Raji (cell line): Measurements from ENCODE around the gene ARIH2.

ENCODE experiments used
- POLR2A ChIP-seq: IDR thresholded peaks from 2 replicates; pipeline ENCODE4 v1.6.1; 2011; ENCODE audit warnings: low read depth, low read length, control low read depth; ENCODE audit not compliant: insufficient read depth

Gene ARIH2

GRCh38 chr3:49017229-49017970 lies 98.8 kb downstream of the ARIH2 start:
- TF ChIP-seq POLR2A = no peak

DNA sequence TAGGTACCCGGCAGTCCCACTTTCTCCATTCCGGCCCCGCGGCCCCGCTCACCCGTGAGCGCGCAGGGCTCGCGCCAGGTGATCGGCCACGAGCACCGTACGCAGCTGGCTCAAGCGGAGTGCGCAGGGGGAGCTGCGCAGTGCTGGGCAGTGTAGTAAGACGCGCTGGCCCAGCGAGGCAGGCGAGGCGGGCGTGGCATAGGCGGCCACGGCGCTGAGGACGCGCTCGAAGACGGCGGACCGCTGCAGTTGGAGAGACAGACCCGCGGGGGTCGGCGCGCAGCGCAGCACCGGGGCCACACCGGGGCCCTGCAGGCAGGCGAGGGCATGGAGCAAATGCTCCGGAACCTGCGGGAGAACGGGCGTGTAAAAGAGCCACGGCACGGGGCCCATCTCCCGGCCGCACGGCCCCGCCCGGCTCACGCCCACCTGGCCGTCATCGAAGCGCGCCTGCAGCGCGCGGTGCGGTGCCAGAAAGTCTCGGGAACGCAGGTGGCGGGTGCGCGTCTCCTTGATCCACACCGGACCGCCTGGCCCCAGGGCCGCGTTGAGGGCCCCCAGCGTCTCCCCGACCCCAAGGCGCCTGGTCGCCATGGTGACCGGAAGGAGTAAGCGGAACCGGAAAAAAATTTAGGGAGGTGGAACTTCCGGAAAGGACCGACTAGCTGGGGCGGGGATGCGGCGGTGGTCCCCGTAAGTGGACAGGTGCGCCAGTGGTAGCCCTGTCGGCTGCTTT lies 99.5 kb downstream of the ARIH2 start, which contains the start of gene DALRD3:
Gene DALRD3 (minus strand): TSS at position 610 of the 736 bp plus-strand sequence. CDS start 16 bp downstream, at position 594.
- peak; percentile 88 for TF ChIP-seq POLR2A

DNA sequence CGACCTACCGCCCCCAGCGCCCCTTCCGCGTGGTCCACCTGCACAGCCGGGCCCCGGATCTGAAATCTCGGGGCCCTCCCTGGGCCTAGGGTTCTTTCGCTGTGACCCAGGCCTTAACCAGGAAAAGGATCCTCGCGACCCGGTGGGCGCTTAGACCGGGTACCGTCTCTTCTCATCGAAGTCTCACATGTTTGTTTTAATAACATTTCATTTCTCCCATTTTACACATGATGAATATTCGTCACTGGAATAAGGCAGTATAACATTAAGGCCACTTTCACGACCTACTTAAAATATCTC lies 100.0 kb downstream of the ARIH2 start:
- TF ChIP-seq POLR2A = no peak

DNA sequence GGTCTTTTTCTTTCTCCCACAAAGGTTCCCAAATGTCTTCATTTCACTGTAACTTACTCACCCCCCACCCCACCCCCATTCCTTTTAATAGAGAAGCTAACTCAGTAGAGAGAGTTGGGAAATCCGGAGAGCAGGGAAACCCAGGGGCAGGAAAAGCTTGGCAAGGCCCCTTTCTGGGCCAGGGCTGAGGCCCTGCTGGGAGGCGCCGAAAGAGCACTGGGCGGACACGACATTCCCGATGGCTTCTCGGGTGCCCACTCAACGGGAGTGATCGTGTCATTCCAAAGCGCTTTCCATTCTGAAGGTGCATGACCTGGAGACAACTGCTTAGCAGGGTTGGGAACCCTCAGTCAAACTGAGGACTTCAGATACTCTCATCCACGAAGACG lies 101.3 kb downstream of the ARIH2 start:
- no peak for TF ChIP-seq POLR2A

GRCh38 chr3:49020330-49021212 lies 101.9 kb downstream of the ARIH2 start:
- 0 out of 2 replicates have a peak, but pooled peaks have one; percentile 31 for TF ChIP-seq POLR2A

DNA sequence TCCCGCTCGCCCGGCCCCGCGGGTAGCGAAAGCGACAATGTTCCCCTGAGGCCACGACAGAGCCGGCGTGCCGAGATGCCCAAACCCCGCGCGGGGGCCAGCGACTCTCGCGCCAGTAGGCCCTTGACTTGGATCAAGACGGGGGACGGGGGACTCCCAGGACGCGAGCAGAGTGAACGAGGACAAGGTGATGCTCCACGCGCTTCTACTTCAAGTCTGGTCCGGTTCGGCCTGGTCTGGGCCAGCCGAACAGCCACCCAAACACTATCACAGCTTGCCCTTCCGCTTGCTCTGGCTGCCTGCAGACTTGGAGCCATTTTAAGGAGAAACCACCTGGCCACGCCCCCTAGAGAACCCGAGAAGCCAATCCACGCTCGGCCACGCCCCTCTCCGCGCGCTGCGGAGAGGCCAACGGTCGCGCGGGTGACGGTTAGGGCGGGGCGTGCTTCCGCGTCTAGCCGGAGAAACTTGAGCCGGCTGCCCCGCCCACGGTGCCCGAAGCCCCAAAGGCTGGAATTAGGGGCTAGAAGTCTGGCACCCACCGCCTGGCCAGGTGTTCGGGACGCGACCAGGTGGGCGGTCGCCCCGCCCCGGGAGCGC lies 102.7 kb downstream of the ARIH2 start:
- peak; percentile 100 for TF ChIP-seq POLR2A

GRCh38 chr3:49021813-49022687 lies 103.4 kb downstream of the ARIH2 start, which contains the start of gene NDUFAF3:
NDUFAF3 (plus strand) TSS chr3:49022121; CDS start chr3:49022145, 24 bp downstream.
- peak; percentile 98 for TF ChIP-seq POLR2A

DNA sequence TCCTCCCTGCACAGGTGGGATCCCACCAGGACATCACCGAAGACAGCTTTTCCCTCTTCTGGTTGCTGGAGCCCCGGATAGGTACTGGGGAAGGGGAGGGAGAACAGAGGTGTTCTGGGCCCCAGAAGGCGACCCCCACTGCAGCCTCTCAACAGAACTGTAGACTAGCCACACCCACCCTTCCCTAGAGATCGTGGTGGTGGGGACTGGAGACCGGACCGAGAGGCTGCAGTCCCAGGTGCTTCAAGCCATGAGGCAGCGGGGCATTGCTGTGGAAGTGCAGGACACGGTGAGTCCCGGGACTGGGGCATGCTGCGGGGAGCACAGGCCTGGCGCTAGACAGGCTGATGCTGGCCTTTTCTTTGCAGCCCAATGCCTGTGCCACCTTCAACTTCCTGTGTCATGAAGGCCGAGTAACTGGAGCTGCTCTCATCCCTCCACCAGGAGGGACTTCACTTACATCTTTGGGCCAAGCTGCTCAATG lies 104.1 kb downstream of the ARIH2 start:
- no peak; the same call in 1 of the 2 replicates for TF ChIP-seq POLR2A

GRCh38 chr3:49023775-49024174 lies 105.1 kb downstream of the ARIH2 start:
- TF ChIP-seq POLR2A = 0 out of 2 replicates have a peak, but pooled peaks have one; percentile 18

DNA sequence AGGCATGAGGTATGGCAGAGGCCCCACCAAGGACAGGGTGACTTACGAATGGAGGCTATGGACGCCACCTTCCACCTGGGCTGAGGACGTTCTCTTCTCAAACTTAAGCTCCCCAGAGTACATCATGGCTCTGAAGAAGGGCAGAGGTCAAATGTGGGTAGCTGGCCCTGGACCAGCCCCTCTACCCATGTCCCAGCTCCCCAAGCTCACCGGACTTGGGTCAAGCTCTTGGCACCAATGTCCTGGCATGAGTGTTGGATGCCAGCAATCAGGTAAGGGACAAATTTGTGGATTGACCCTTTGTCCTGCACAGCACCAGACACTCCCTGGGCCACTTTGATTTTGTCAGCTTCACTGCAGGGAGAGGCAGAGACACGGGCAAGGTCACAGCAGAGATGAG lies 105.8 kb downstream of the ARIH2 start:
- TF ChIP-seq POLR2A = 0 out of 2 replicates have a peak, but pooled peaks have one; percentile 12

- TF ChIP-seq POLR2A = peak; percentile 38; the same call in 1 of the 2 replicates
Observed at GRCh38 chr3:49025005-49025792, 106.6 kb downstream of the ARIH2 start.

- TF ChIP-seq POLR2A = no peak
Observed at GRCh38 chr3:49025793-49026520, 107.3 kb downstream of the ARIH2 start.
